ENCODE data around the gene SAMSN1. TPM values are rescaled to one million over a fixed set of nuclear protein-coding genes. Genes with fewer than 3 reads are reported as not detected.
"Not testable (repeated sequence)": the region's sequence is repeated elsewhere in the genome, so short reads cannot be mapped to it uniquely, and the experiment has no call there.

Gene SAMSN1
- total RNA-seq, 3 donors from 2014 or later (not counting 1 experiment from before 2014, with no cell fraction given) = 17.7 to 101 (median 18.2) TPM

GRCh38 chr21:14519000-14519399 is 27.1 kb downstream of the SAMSN1 start:
- DNase-seq (no peak), ATAC-seq (no peak)
- Histone ChIP-seq H3K27me3 (ENCODE audit: control insufficient read depth, insufficient read depth, low read length) (no peaks in the 10 kb centered on the region), H3K4me1 (ENCODE audit: control insufficient read depth, insufficient read depth, low read length) (peaks cover 15% of the 10 kb centered on the region), H3K27ac (ENCODE audit: low read length) (no peak overlapping the region), H3K9me3 (ENCODE audit: control insufficient read depth, insufficient read depth, low read length) (no peaks in the 10 kb centered on the region), H3K36me3 (ENCODE audit: control insufficient read depth, insufficient read depth, low read length) (peaks cover 11% of the 10 kb centered on the region), H3K4me3 (ENCODE audit: low read length) (no peak overlapping the region)
- H3K4me1 Mint-ChIP-seq = peaks cover 16 to 23% of the 10 kb centered on the region in 2 donors
- intact Hi-C loops (cut with micrococcal nuclease) = no loop called here
- H3K9me3 Mint-ChIP-seq = no peaks in the 10 kb centered on the region
- H3K4me3 Mint-ChIP-seq = no peak overlapping the region
- TF ChIP-seq CTCF (IDR thresholded peaks at IDR 0.05) = no peak
- H3K27me3 Mint-ChIP-seq (ENCODE audit: low read depth in 2 of 2) = no peaks in the 10 kb centered on the region
- H3K27ac Mint-ChIP-seq = no peak overlapping the region
- peaks cover 20% of the 10 kb centered on the region for H3K36me3 Mint-ChIP-seq
- WGBS (ENCODE audit: insufficient coverage) = no CpG with 5 or more reads among the region's 1 CpG

- ATAC-seq = no peak
- no CpG with 5 or more reads among the region's 1 CpG for WGBS (ENCODE audit: insufficient coverage)
These were observed 32.3 kb downstream of the SAMSN1 start for GRCh38 chr21:14513804-14514203.

GRCh38 chr21:14506859-14507457 is 39.2 kb downstream of the SAMSN1 start:
- H3K4me3 Mint-ChIP-seq = not testable (repeated sequence)
- peak overlapping the region in 1 of 2 donors; percentile 19 for H3K27ac Mint-ChIP-seq

More at GRCh38 chr21:14513804-14514203, 32.3 kb downstream of the SAMSN1 start:
- intact Hi-C loops (cut with micrococcal nuclease) = no loop called here
- Mint-ChIP-seq H3K9me3 (no peaks in the 10 kb centered on the region), H3K4me1 (peaks cover 0 to 7% of the 10 kb centered on the region in 2 donors), H3K27me3 (ENCODE audit: low read depth in 2 of 2) (no peaks in the 10 kb centered on the region), H3K36me3 (peaks cover 49% of the 10 kb centered on the region), H3K4me3 (no peak overlapping the region), H3K27ac (no peak overlapping the region)
- Histone ChIP-seq H3K36me3 (ENCODE audit: control insufficient read depth, insufficient read depth, low read length) (peaks cover 40% of the 10 kb centered on the region), H3K4me3 (ENCODE audit: low read length) (no peak overlapping the region), H3K27ac (ENCODE audit: low read length) (no peak overlapping the region), H3K9me3 (ENCODE audit: control insufficient read depth, insufficient read depth, low read length) (no peaks in the 10 kb centered on the region), H3K27me3 (ENCODE audit: control insufficient read depth, insufficient read depth, low read length) (no peaks in the 10 kb centered on the region), H3K4me1 (ENCODE audit: control insufficient read depth, insufficient read depth, low read length) (no peaks in the 10 kb centered on the region)
- TF ChIP-seq CTCF (IDR thresholded peaks at IDR 0.05) = no peak
- no peak for DNase-seq

GRCh38 chr21:14500873-14501272 is 45.2 kb downstream of the SAMSN1 start:
- intact Hi-C loops (cut with micrococcal nuclease) = no loop called here
- WGBS (ENCODE audit: insufficient coverage) = 100% methylated on average over 1 of the region's 2 CpGs

More at GRCh38 chr21:14506859-14507457, 39.2 kb downstream of the SAMSN1 start:
- H3K4me1 Mint-ChIP-seq = peaks cover 27 to 37% of the 10 kb centered on the region in 2 donors
- H3K4me3 ChIP-seq (ENCODE audit: low read length); H3K9me3 Mint-ChIP-seq; H3K4me1 ChIP-seq (ENCODE audit: control insufficient read depth, insufficient read depth, low read length); H3K9me3 ChIP-seq (ENCODE audit: control insufficient read depth, insufficient read depth, low read length); H3K27me3 Mint-ChIP-seq (ENCODE audit: low read depth in 2 of 2); ATAC-seq; DNase-seq; H3K27ac ChIP-seq (ENCODE audit: low read length); H3K27me3 ChIP-seq (ENCODE audit: control insufficient read depth, insufficient read depth, low read length); intact Hi-C loops (cut with micrococcal nuclease): not testable (repeated sequence)
- 95% methylated on average over 2 of the region's 2 CpGs for WGBS (ENCODE audit: insufficient coverage)
- H3K36me3 Mint-ChIP-seq = peaks cover 63% of the 10 kb centered on the region
- H3K36me3 ChIP-seq (ENCODE audit: control insufficient read depth, insufficient read depth, low read length) = peaks cover 45% of the 10 kb centered on the region

More at GRCh38 chr21:14500873-14501272, 45.2 kb downstream of the SAMSN1 start:
- Mint-ChIP-seq H3K4me1 (peaks cover 8 to 19% of the 10 kb centered on the region in 2 donors), H3K27ac (no peak overlapping the region), H3K36me3 (peaks cover 40% of the 10 kb centered on the region), H3K4me3 (no peak overlapping the region), H3K27me3 (ENCODE audit: low read depth in 2 of 2) (no peaks in the 10 kb centered on the region), H3K9me3 (no peaks in the 10 kb centered on the region)
- DNase-seq = no peak
- ATAC-seq = no peak
- no peaks in the 10 kb centered on the region for H3K9me3 ChIP-seq (ENCODE audit: control insufficient read depth, insufficient read depth, low read length)
- no peak overlapping the region for H3K4me3 ChIP-seq (ENCODE audit: low read length)
- no peak overlapping the region for H3K27ac ChIP-seq (ENCODE audit: low read length)
- H3K4me1 ChIP-seq (ENCODE audit: control insufficient read depth, insufficient read depth, low read length) = no peaks in the 10 kb centered on the region
- H3K36me3 ChIP-seq (ENCODE audit: control insufficient read depth, insufficient read depth, low read length) = peaks cover 60% of the 10 kb centered on the region
- H3K27me3 ChIP-seq (ENCODE audit: control insufficient read depth, insufficient read depth, low read length) = no peaks in the 10 kb centered on the region
- TF ChIP-seq CTCF (IDR thresholded peaks at IDR 0.05) = no peak
